HepG2 (cell line): ENCODE results near the gene RNF13. TPM values are rescaled to one million over a fixed set of nuclear protein-coding genes. Genes with fewer than 3 reads are reported as not detected.

ENCODE experiments used
- ATAC-seq: fragments of 200-7000 bp; cut with Tn5 transposase; 3 replicates; pipeline ENCODE4 v1.9.1; 2020; ENCODE audit warnings: mild to moderate bottlenecking, moderate library complexity
- BruUV-seq: library from RNA; stranded (reverse); fragments of 400-500 nt; replicated peaks from 2 replicates; lab custom pipeline; 2021; lab: Mats Ljungman, UMichigan
- CTCF ChIA-PET: fragments of 300-600 bp; formaldehyde crosslinking; extraction: SDS; loops from one replicate; lab custom pipeline; 2021; ENCODE audit warnings: low total read pairs, inconsistent platforms, low intra/inter-chr PET ratio; lab: Yijun Ruan, JAX
- POLR2A ChIA-PET: fragments of 350-600 bp; sonication (Branson Sonifier 250); formaldehyde crosslinking; loops from one replicate; lab custom pipeline; 2020; ENCODE audit warnings: antibody characterized with exemption, inconsistent platforms; lab: Yijun Ruan, JAX
- DNase-seq: peaks from one replicate; pipeline ENCODE4 v3.0.0-alpha.2; 2015; ENCODE audit warnings: low spot score
- FAIRE-seq: peaks from 3 replicates; lab custom pipeline; 2011; peaks lifted over from hg19 to GRCh38; lab: Jason Lieb, UNC
- H2AFZ ChIP-seq: one replicate; pipeline ENCODE4 v1.6.1; 2011; ENCODE audit warnings: low read length, inconsistent platforms
- H3K27ac ChIP-seq: fragments of 300-600 bp; 3 replicates; pipeline ENCODE4 v1.8.0; 2011; ENCODE audit warnings: mixed run types, mild to moderate bottlenecking, mixed read lengths, low read length, inconsistent platforms; ENCODE audit not compliant: insufficient read depth; ENCODE audit errors: extremely low read length
- H3K27me3 ChIP-seq, 2 experiments: fragments of 200-600 bp in 1 of 2; 2 replicates in 1 of 2; 3 replicates in 1 of 2; pipeline versions ENCODE4 v1.6.0 to v1.8.0; 2011; ENCODE audit warnings: low read length in 2 of 2, mild to moderate bottlenecking in 2 of 2, moderate library complexity in 2 of 2, inconsistent platforms in 1 of 2; ENCODE audit not compliant: insufficient read depth in 2 of 2, control insufficient read depth in 1 of 2
- H3K36me3 ChIP-seq, 2 experiments: fragments of 200-600 bp in 1 of 2; replicated peaks in 1 of 2; 2 replicates in 1 of 2; 3 replicates in 1 of 2; pipeline versions ENCODE4 v1.5.1 to v1.8.0; 2011; ENCODE audit warnings: low read length in 2 of 2, inconsistent platforms in 1 of 2; ENCODE audit not compliant: insufficient read depth in 2 of 2, control insufficient read depth in 1 of 2
- H3K4me1 ChIP-seq: 2 replicates; pipeline ENCODE4 v1.5.1; 2012; ENCODE audit warnings: low read length, inconsistent platforms; ENCODE audit not compliant: insufficient read depth
- H3K4me2 ChIP-seq: 2 replicates; pipeline ENCODE4 v1.6.0; 2011; ENCODE audit warnings: low read depth, low read length, inconsistent platforms
- H3K4me3 ChIP-seq, 3 experiments: fragments of 200-600 bp in 1 of 3; sonication (generic), shearing (Covaris generic) in 1 of 3; replicated peaks in 1 of 3; 2 replicates each; pipeline ENCODE4 v1.5.1; 2011 to 2016; ENCODE audit warnings: low read length in 3 of 3, inconsistent platforms in 2 of 3, low read depth in 2 of 3, mild to moderate bottlenecking in 2 of 3, control low read depth in 1 of 3, mixed read lengths in 1 of 3; ENCODE audit not compliant: insufficient read depth in 1 of 3
- H3K79me2 ChIP-seq: one replicate; pipeline ENCODE4 v1.6.1; 2011; ENCODE audit warnings: low read length, inconsistent platforms; ENCODE audit not compliant: insufficient read depth
- H3K9ac ChIP-seq: 2 replicates; pipeline ENCODE4 v1.6.0; 2011; ENCODE audit warnings: mild to moderate bottlenecking, low read depth, low read length, inconsistent platforms; ENCODE audit not compliant: insufficient read depth
- H3K9me3 ChIP-seq: 2 replicates; pipeline ENCODE4 v1.5.1; 2012; ENCODE audit warnings: mild to moderate bottlenecking, low read length
- H4K20me1 ChIP-seq: 2 replicates; pipeline ENCODE4 v1.6.0; 2011; ENCODE audit warnings: inconsistent platforms, mild to moderate bottlenecking, low read length, moderate library complexity; ENCODE audit not compliant: insufficient read depth
- ADNP ChIP-seq: sonication (generic); formaldehyde crosslinking; IDR thresholded peaks from 2 replicates; pipeline ENCODE4 v1.4.0; 2020; ENCODE audit warnings: missing genetic modification reagents
- ARID2 ChIP-seq: sonication (generic); formaldehyde crosslinking; IDR thresholded peaks from 2 replicates; pipeline ENCODE4 v1.8.1; 2022; ENCODE audit warnings: mild to moderate bottlenecking, missing genetic modification reagents, borderline replicate concordance
- CSRNP2 ChIP-seq: sonication (generic); formaldehyde crosslinking; conservative IDR thresholded peaks from 2 replicates; pipeline ENCODE4 v1.8.0; 2022; ENCODE audit warnings: low read depth, missing genetic modification reagents
- DMAP1 ChIP-seq: IDR thresholded peaks from 2 replicates; pipeline ENCODE4 v1.6.1; 2016
- HHEX ChIP-seq: IDR thresholded peaks from 2 replicates; pipeline ENCODE4 v1.6.1; 2016; ENCODE audit warnings: control low read depth
- HMG20A ChIP-seq: IDR thresholded peaks from 2 replicates; pipeline ENCODE4 v1.6.1; 2016; ENCODE audit warnings: borderline replicate concordance
- NFE2L1 ChIP-seq: sonication (generic); formaldehyde crosslinking; IDR thresholded peaks from 2 replicates; pipeline ENCODE4 v1.4.0; 2020; ENCODE audit warnings: missing genetic modification reagents, mild to moderate bottlenecking, borderline replicate concordance
- SUZ12 ChIP-seq: fragments of 150-350 bp; IDR thresholded peaks from 2 replicates; pipeline ENCODE4 v1.6.1; 2014; ENCODE audit warnings: low read depth, low read length
- TAF15 ChIP-seq: fragments of 200-400 bp; formaldehyde crosslinking; IDR thresholded peaks from one replicate; pipeline ENCODE4 v1.6.1; 2018; ENCODE audit warnings: mild to moderate bottlenecking, low read depth, low read length; ENCODE audit not compliant: poor library complexity, severe bottlenecking
- USF2 ChIP-seq, 2 experiments: sonication (generic) in 1 of 2; formaldehyde crosslinking in 1 of 2; IDR thresholded peaks; 2 replicates each; pipeline versions ENCODE4 v1.5.1 to v1.6.1; 2011 to 2020; ENCODE audit warnings: borderline replicate concordance in 1 of 2, low read depth in 1 of 2, low read length in 1 of 2, mild to moderate bottlenecking in 1 of 2, missing genetic modification reagents in 1 of 2, moderate library complexity in 1 of 2
- ZBTB46 ChIP-seq: sonication (generic); formaldehyde crosslinking; IDR thresholded peaks from 2 replicates; pipeline ENCODE4 v1.4.0; 2020; ENCODE audit warnings: mild to moderate bottlenecking, missing genetic modification reagents, borderline replicate concordance
- ZNF124 ChIP-seq: sonication (generic); formaldehyde crosslinking; IDR thresholded peaks from 2 replicates; pipeline ENCODE4 v1.4.0; 2020; ENCODE audit warnings: missing genetic modification reagents
- ZNF280B ChIP-seq: sonication (generic); formaldehyde crosslinking; IDR thresholded peaks from 2 replicates; pipeline ENCODE4 v1.5.0; 2020; ENCODE audit warnings: missing genetic modification reagents, mild to moderate bottlenecking, borderline replicate concordance
- ZNF430 ChIP-seq: sonication (generic); formaldehyde crosslinking; IDR thresholded peaks from 2 replicates; pipeline ENCODE4 v1.9.0; 2021; ENCODE audit warnings: mild to moderate bottlenecking, missing genetic modification reagents
- WGBS: methylation state at CpG from one replicate; pipeline ENCODE4 v1.1.6; 2017; ENCODE audit warnings: low lambda C conversion rate; 5-methylcytosine and 5-hydroxymethylcytosine counted together
- in situ Hi-C: cut with HindIII; loops from 2 replicates; pipeline ENCODE4 v1.10.0; 2017; ENCODE audit warnings: low pct_unique_long_range_greater_than_20kb; ENCODE audit not compliant: extremely low pct_ligation_motif_present
- intact Hi-C: fragments of 100-400 bp; cut with micrococcal nuclease; formaldehyde crosslinking; loops from one replicate; pipeline ENCODE4 v1.10.0; 2022; ENCODE audit not compliant: unreplicated experiment
- polyA plus RNA-seq, 8 experiments: library from polyadenylated mRNA; depleted of rRNA in 3 of 8; stranded (reverse) in 7 of 8; unstranded in 1 of 8; fragments of >200 nt; fragmentation: Illumina TruSeq in 4 of 8; extraction: Trizol in 4 of 8; gene quantifications; 2 replicates each; pipeline versions ENCODE4 v1.2.1 to v1.2.3, GENCODE V29; 2011 to 2016; ENCODE audit warnings: low read depth in 4 of 8, missing spikeins in 1 of 8, mixed read lengths in 1 of 8; ENCODE audit not compliant: insufficient read depth in 1 of 8
- total RNA-seq, 5 experiments: library from RNA; depleted of rRNA; stranded (reverse); fragments of >200 nt; fragmentation: Illumina TruSeq; extraction: Trizol; gene quantifications; 2 replicates each; pipeline ENCODE4 v1.2.3, GENCODE V29; 2016; ENCODE audit warnings: low read depth in 1 of 5

Gene RNF13
- total and polyA plus RNA-seq, 2 of the 13 experiments (the other 11 are each of a cell fraction or from before 2014, with no cell fraction given) = 39.8 to 46.0 TPM

- FAIRE-seq = no peak
Observed at GRCh38 chr3:149886957-149887356, 73.9 kb downstream of the RNF13 start.

More at GRCh38 chr3:149886957-149887356, 73.9 kb downstream of the RNF13 start:
- H3K79me2 ChIP-seq = no peaks in the 10 kb centered on the region
- peak; percentile 68 for ATAC-seq
- no peaks in the 10 kb centered on the region for H3K27me3 ChIP-seq
- H3K4me3 ChIP-seq = no peak overlapping the region
- intact Hi-C loops = no loop called here
- no TSS peak for BruUV-seq
- no peaks in the 10 kb centered on the region for H3K4me1 ChIP-seq
- ChIA-PET CTCF (no interaction called here), POLR2A (no interaction called here)
- 85% methylated on average over 9 of the region's 9 CpGs for WGBS
- H3K4me2 ChIP-seq = no peak overlapping the region
- peaks cover 0 to 11% of the 10 kb centered on the region in 2 experiments; a peak in 3 of 5 replicates for H3K36me3 ChIP-seq
- no peak overlapping the region for H3K9ac ChIP-seq
- no peaks in the 10 kb centered on the region for H3K9me3 ChIP-seq
- in situ Hi-C loops = no loop called here
- H3K27ac ChIP-seq = no peak overlapping the region
- no peak overlapping the region for H2AFZ ChIP-seq
- TF ChIP-seq ZNF430 (no peak), ADNP (CRISPR knock-in tag) (no peak), SUZ12 (no peak), TAF15 (no peak), NFE2L1 (CRISPR knock-in tag) (no peak), USF2 (IDR thresholded peaks at IDR 0.05; ENCODE audit: low read depth, low read length) (no peak), USF2 (CRISPR knock-in tag; IDR thresholded peaks at IDR 0.05; ENCODE audit: borderline replicate concordance) (no peak), ZNF124 (no peak), ZNF280B (no peak), CSRNP2 (CRISPR knock-in tag) (no peak), DMAP1 (no peak), HHEX (no peak), ZBTB46 (CRISPR knock-in tag) (no peak), HMG20A (CRISPR knock-in tag) (no peak), ARID2 (no peak)
- no peaks in the 10 kb centered on the region for H4K20me1 ChIP-seq
- no peak for DNase-seq
